Fibroblast of mammary gland (primary cell): ENCODE measurements around the gene CCDC181.

Experiments
- DNase-seq: peaks from one replicate; pipeline ENCODE4 v3.0.0-alpha.2; 2010; ENCODE audit warnings: low read depth
- H3K4me3 ChIP-seq: 2 replicates; pipeline ENCODE4 v1.5.1; 2011; ENCODE audit warnings: low read depth, mild to moderate bottlenecking, low read length, moderate library complexity; ENCODE audit not compliant: control insufficient read depth
- CTCF ChIP-seq: conservative IDR thresholded peaks from 2 replicates; pipeline ENCODE4 v1.5.1; 2011; ENCODE audit warnings: low read depth, low read length, inconsistent platforms; ENCODE audit not compliant: control insufficient read depth, insufficient read depth

Gene CCDC181

GRCh38 chr1:169466259-169467230 is 39.3 kb upstream of the CCDC181 start:
- H3K4me3 ChIP-seq: no peak overlapping the region
- TF ChIP-seq CTCF: peak; percentile 40
- DNase-seq: peak; percentile 61

- no peak for TF ChIP-seq CTCF
- no peak for DNase-seq
Measured at GRCh38 chr1:169465281-169465680, 38.0 kb upstream of the CCDC181 start.

GRCh38 chr1:169462385-169462784 is 35.1 kb upstream of the CCDC181 start:
- no peak overlapping the region for H3K4me3 ChIP-seq
- no peak for TF ChIP-seq CTCF
- DNase-seq: no peak

More at GRCh38 chr1:169465281-169465680, 38.0 kb upstream of the CCDC181 start:
- no peak overlapping the region for H3K4me3 ChIP-seq

GRCh38 chr1:169461390-169462000 is 34.2 kb upstream of the CCDC181 start:
- TF ChIP-seq CTCF: no peak
- no peak overlapping the region for H3K4me3 ChIP-seq
- no peak for DNase-seq

- peak overlapping the region; percentile 34 for H3K4me3 ChIP-seq
- DNase-seq: peak; percentile 76
- TF ChIP-seq CTCF: no peak
Measured at GRCh38 chr1:169460191-169460833, 33.0 kb upstream of the CCDC181 start.

- DNase-seq: no peak
- TF ChIP-seq CTCF: no peak
- no peak overlapping the region for H3K4me3 ChIP-seq
Measured at GRCh38 chr1:169457443-169457842, 30.2 kb upstream of the CCDC181 start.
